MM.1S (cell line): Measurements from ENCODE around the gene GATAD2B.

ENCODE experiments used
- DNase-seq: peaks from one replicate; pipeline ENCODE4 v3.0.0-alpha.2; 2015
- H2AFZ ChIP-seq: fragments of 300-600 bp; sonication (generic); 2 replicates; pipeline ENCODE4 v1.6.0; 2016; ENCODE audit warnings: antibody characterized with exemption, low read length
- H3F3A ChIP-seq: fragments of 300-600 bp; sonication (generic); 2 replicates; pipeline ENCODE4 v1.6.1; 2016; ENCODE audit warnings: mild to moderate bottlenecking, antibody characterized with exemption, low read length, moderate library complexity, mixed read lengths; ENCODE audit not compliant: insufficient read depth
- H3K27ac ChIP-seq: fragments of 300-600 bp; sonication (generic); 2 replicates; pipeline ENCODE4 v1.5.1; 2016; ENCODE audit warnings: mild to moderate bottlenecking, low read length
- H3K27me3 ChIP-seq: fragments of 300-600 bp; sonication (generic); replicated peaks from 2 replicates; pipeline ENCODE4 v1.6.0; 2016; ENCODE audit warnings: low read length; ENCODE audit not compliant: insufficient read depth
- H3K36me3 ChIP-seq: fragments of 300-600 bp; sonication (generic); replicated peaks from 2 replicates; pipeline ENCODE4 v1.6.1; 2016; ENCODE audit warnings: mild to moderate bottlenecking, low read length, mixed read lengths; ENCODE audit not compliant: insufficient read depth
- H3K4me1 ChIP-seq: fragments of 300-600 bp; sonication (generic); 2 replicates; pipeline ENCODE4 v1.6.1; 2016; ENCODE audit warnings: low read length, mixed read lengths
- H3K4me2 ChIP-seq: fragments of 300-600 bp; sonication (generic); 2 replicates; pipeline ENCODE4 v1.6.0; 2016; ENCODE audit warnings: low read depth, low read length
- H3K4me3 ChIP-seq: fragments of 300-600 bp; sonication (generic); 2 replicates; pipeline ENCODE4 v1.5.1; 2016; ENCODE audit warnings: low read length, mixed read lengths
- H3K79me2 ChIP-seq: fragments of 300-600 bp; sonication (generic); 2 replicates; pipeline ENCODE4 v1.6.1; 2016; ENCODE audit warnings: mixed run types, low read length, mixed read lengths
- H3K9ac ChIP-seq: fragments of 300-600 bp; sonication (generic); 2 replicates; pipeline ENCODE4 v1.6.1; 2016; ENCODE audit warnings: low read length, mixed read lengths
- H3K9me2 ChIP-seq: fragments of 300-600 bp; sonication (generic); replicated peaks from 2 replicates; pipeline ENCODE4 v1.6.1; 2016; ENCODE audit warnings: mild to moderate bottlenecking, low read length, mixed read lengths; ENCODE audit not compliant: insufficient read depth
- H3K9me3 ChIP-seq: fragments of 300-600 bp; sonication (generic); replicated peaks from 2 replicates; pipeline ENCODE4 v1.6.1; 2016; ENCODE audit warnings: mild to moderate bottlenecking, low read length, mixed read lengths; ENCODE audit not compliant: insufficient read depth
- H4K20me1 ChIP-seq: fragments of 300-600 bp; sonication (generic); 2 replicates; pipeline ENCODE4 v1.6.1; 2016; ENCODE audit warnings: mild to moderate bottlenecking, low read length, moderate library complexity, mixed read lengths; ENCODE audit not compliant: insufficient read depth
- CTCF ChIP-seq: fragments of 300-600 bp; sonication (generic); IDR thresholded peaks from 2 replicates; pipeline ENCODE4 v1.5.1; 2016; ENCODE audit warnings: antibody characterized with exemption, low read length, mixed read lengths
- EZH2 ChIP-seq: fragments of 300-600 bp; sonication (generic); optimal IDR thresholded peaks from 2 replicates; pipeline ENCODE3; 2017; ENCODE audit warnings: low read depth, mild to moderate bottlenecking, antibody characterized with exemption, low read length, mixed read lengths
- EZH2phosphoT487 ChIP-seq: fragments of 300-600 bp; sonication (generic); IDR thresholded peaks from 2 replicates; pipeline ENCODE4 v1.6.1; 2018; ENCODE audit warnings: antibody characterized with exemption, low read length

Gene GATAD2B

GRCh38 chr1:153961421-153961820 lies 38.6 kb upstream of the GATAD2B start:
- H3K9me2 ChIP-seq: no peaks in the 10 kb centered on the region
- no peaks in the 10 kb centered on the region for H3K9me3 ChIP-seq
- H3K79me2 ChIP-seq: peaks cover 48% of the 10 kb centered on the region
- H3F3A ChIP-seq: peaks cover 16% of the 10 kb centered on the region
- H4K20me1 ChIP-seq: no peaks in the 10 kb centered on the region
- no peaks in the 10 kb centered on the region for H3K27me3 ChIP-seq
- DNase-seq: no peak
- H3K36me3 ChIP-seq: no peaks in the 10 kb centered on the region
- no peak overlapping the region for H3K27ac ChIP-seq
- H3K9ac ChIP-seq: no peak overlapping the region
- H3K4me1 ChIP-seq: peaks cover 34% of the 10 kb centered on the region
- TF ChIP-seq CTCF (no peak), EZH2 (no peak), EZH2phosphoT487 (no peak)
- 0 out of 2 replicates have a peak overlapping the region, but pooled peaks have one; percentile 92 for H3K4me2 ChIP-seq
- H3K4me3 ChIP-seq: no peak overlapping the region
- H2AFZ ChIP-seq: no peak overlapping the region

- Histone ChIP-seq H3K27me3 (no peaks in the 10 kb centered on the region), H3K27ac (no peak overlapping the region), H2AFZ (no peak overlapping the region), H3K4me3 (no peak overlapping the region), H3K9ac (no peak overlapping the region), H4K20me1 (no peaks in the 10 kb centered on the region), H3F3A (peaks cover 10% of the 10 kb centered on the region; the same call in 1 of the 2 replicates), H3K9me3 (no peaks in the 10 kb centered on the region), H3K4me1 (peaks cover 34% of the 10 kb centered on the region), H3K9me2 (no peaks in the 10 kb centered on the region), H3K36me3 (no peaks in the 10 kb centered on the region), H3K79me2 (peaks cover 52% of the 10 kb centered on the region), H3K4me2 (no peak overlapping the region)
- no peak for TF ChIP-seq EZH2
- TF ChIP-seq EZH2phosphoT487: no peak
- TF ChIP-seq CTCF: no peak
- DNase-seq: no peak
Measured at GRCh38 chr1:153960206-153960605, 37.4 kb upstream of the GATAD2B start.

- Histone ChIP-seq H2AFZ (no peak overlapping the region), H3K79me2 (peaks cover 59% of the 10 kb centered on the region), H3K4me3 (no peak overlapping the region), H3F3A (peaks cover 10% of the 10 kb centered on the region; the same call in 1 of the 2 replicates), H4K20me1 (no peaks in the 10 kb centered on the region), H3K4me2 (no peak overlapping the region), H3K27me3 (no peaks in the 10 kb centered on the region), H3K36me3 (no peaks in the 10 kb centered on the region), H3K27ac (no peak overlapping the region), H3K9me3 (no peaks in the 10 kb centered on the region), H3K4me1 (peaks cover 34% of the 10 kb centered on the region), H3K9ac (no peak overlapping the region), H3K9me2 (no peaks in the 10 kb centered on the region)
- no peak for DNase-seq
- TF ChIP-seq EZH2phosphoT487 (no peak), EZH2 (no peak), CTCF (no peak)
Measured at GRCh38 chr1:153959454-153959853, 36.7 kb upstream of the GATAD2B start.
